ENCODE results near the gene ILF2.
"Not testable (repeated sequence)": the region's sequence is repeated elsewhere in the genome, so short reads cannot be mapped to it uniquely, and the experiment has no call there.

ILF2 gene

GRCh38 chr1:153670859-153671627 is at the start of gene ILF2:
Gene ILF2 (minus strand): TSS chr1:153670993. CDS start chr1:153670922, 71 bp downstream.
- in situ Hi-C loops (cut with MboI; ENCODE audit: low pct_unique_long_range_greater_than_20kb, low sequenced_read_pairs), result no loop called here
- peak; percentile 100 for DNase-seq

GRCh38 chr1:153717330-153717729 is 46.5 kb upstream of the ILF2 start:
- DNase-seq, result no peak
- in situ Hi-C loops (cut with MboI; ENCODE audit: low pct_unique_long_range_greater_than_20kb, low sequenced_read_pairs), result no loop called here

- in situ Hi-C loops (cut with MboI; ENCODE audit: low pct_unique_long_range_greater_than_20kb, low sequenced_read_pairs); DNase-seq: not testable (repeated sequence)
These were observed 45.4 kb upstream of the ILF2 start for GRCh38 chr1:153716211-153716610.

- in situ Hi-C loops (cut with MboI; ENCODE audit: low pct_unique_long_range_greater_than_20kb, low sequenced_read_pairs), result no loop called here
- no peak for DNase-seq
These were observed 40.2 kb upstream of the ILF2 start for GRCh38 chr1:153711026-153711425.

GRCh38 chr1:153705484-153705883 is 34.7 kb upstream of the ILF2 start:
- DNase-seq, result no peak
- in situ Hi-C loops (cut with MboI; ENCODE audit: low pct_unique_long_range_greater_than_20kb, low sequenced_read_pairs), result no loop called here

GRCh38 chr1:153699768-153700167 is 29.0 kb upstream of the ILF2 start:
- in situ Hi-C loops (cut with MboI; ENCODE audit: low pct_unique_long_range_greater_than_20kb, low sequenced_read_pairs), result no loop called here
- no peak for DNase-seq

- no peak for DNase-seq
- in situ Hi-C loops (cut with MboI; ENCODE audit: low pct_unique_long_range_greater_than_20kb, low sequenced_read_pairs), result no loop called here
These were observed 28.3 kb upstream of the ILF2 start for GRCh38 chr1:153698923-153699714.

- in situ Hi-C loops (cut with MboI; ENCODE audit: low pct_unique_long_range_greater_than_20kb, low sequenced_read_pairs), result no loop called here
These were observed 27.5 kb upstream of the ILF2 start for GRCh38 chr1:153698020-153698922.

GRCh38 chr1:153697191-153698019 is 26.6 kb upstream of the ILF2 start:
- in situ Hi-C loops (cut with MboI; ENCODE audit: low pct_unique_long_range_greater_than_20kb, low sequenced_read_pairs), result no loop called here
- DNase-seq, result peak; percentile 19

More at GRCh38 chr1:153698020-153698922, 27.5 kb upstream of the ILF2 start:
- DNase-seq, result no peak

GRCh38 chr1:153696741-153697140 is 25.9 kb upstream of the ILF2 start:
- DNase-seq, result no peak
- in situ Hi-C loops (cut with MboI; ENCODE audit: low pct_unique_long_range_greater_than_20kb, low sequenced_read_pairs), result no loop called here

GRCh38 chr1:153693466-153693865 is 22.7 kb upstream of the ILF2 start:
- DNase-seq, result no peak
- in situ Hi-C loops (cut with MboI; ENCODE audit: low pct_unique_long_range_greater_than_20kb, low sequenced_read_pairs), result no loop called here

GRCh38 chr1:153688736-153689328 is 18.0 kb upstream of the ILF2 start:
- no peak for DNase-seq
- in situ Hi-C loops (cut with MboI; ENCODE audit: low pct_unique_long_range_greater_than_20kb, low sequenced_read_pairs), result no loop called here

GRCh38 chr1:153688276-153688675 is 17.5 kb upstream of the ILF2 start:
- in situ Hi-C loops (cut with MboI; ENCODE audit: low pct_unique_long_range_greater_than_20kb, low sequenced_read_pairs), result no loop called here
- no peak for DNase-seq

- DNase-seq, result no peak
- in situ Hi-C loops (cut with MboI; ENCODE audit: low pct_unique_long_range_greater_than_20kb, low sequenced_read_pairs), result no loop called here
These were observed 16.7 kb upstream of the ILF2 start for GRCh38 chr1:153687346-153688125.

- DNase-seq, result no peak
- in situ Hi-C loops (cut with MboI; ENCODE audit: low pct_unique_long_range_greater_than_20kb, low sequenced_read_pairs), result no loop called here
These were observed 14.9 kb upstream of the ILF2 start for GRCh38 chr1:153685544-153686340.

- no peak for DNase-seq
- in situ Hi-C loops (cut with MboI; ENCODE audit: low pct_unique_long_range_greater_than_20kb, low sequenced_read_pairs), result no loop called here
These were observed 14.1 kb upstream of the ILF2 start for GRCh38 chr1:153684892-153685291.

GRCh38 chr1:153683854-153684253 is 13.1 kb upstream of the ILF2 start:
- no peak for DNase-seq
- in situ Hi-C loops (cut with MboI; ENCODE audit: low pct_unique_long_range_greater_than_20kb, low sequenced_read_pairs), result no loop called here
